ENCODE data around the gene ETAA1. TPM values are rescaled to one million over a fixed set of nuclear protein-coding genes. Genes with fewer than 3 reads are reported as not detected.

Gene ETAA1
- total RNA-seq = 10 to 100 TPM; 11.1 to 12.6 TPM

DNA sequence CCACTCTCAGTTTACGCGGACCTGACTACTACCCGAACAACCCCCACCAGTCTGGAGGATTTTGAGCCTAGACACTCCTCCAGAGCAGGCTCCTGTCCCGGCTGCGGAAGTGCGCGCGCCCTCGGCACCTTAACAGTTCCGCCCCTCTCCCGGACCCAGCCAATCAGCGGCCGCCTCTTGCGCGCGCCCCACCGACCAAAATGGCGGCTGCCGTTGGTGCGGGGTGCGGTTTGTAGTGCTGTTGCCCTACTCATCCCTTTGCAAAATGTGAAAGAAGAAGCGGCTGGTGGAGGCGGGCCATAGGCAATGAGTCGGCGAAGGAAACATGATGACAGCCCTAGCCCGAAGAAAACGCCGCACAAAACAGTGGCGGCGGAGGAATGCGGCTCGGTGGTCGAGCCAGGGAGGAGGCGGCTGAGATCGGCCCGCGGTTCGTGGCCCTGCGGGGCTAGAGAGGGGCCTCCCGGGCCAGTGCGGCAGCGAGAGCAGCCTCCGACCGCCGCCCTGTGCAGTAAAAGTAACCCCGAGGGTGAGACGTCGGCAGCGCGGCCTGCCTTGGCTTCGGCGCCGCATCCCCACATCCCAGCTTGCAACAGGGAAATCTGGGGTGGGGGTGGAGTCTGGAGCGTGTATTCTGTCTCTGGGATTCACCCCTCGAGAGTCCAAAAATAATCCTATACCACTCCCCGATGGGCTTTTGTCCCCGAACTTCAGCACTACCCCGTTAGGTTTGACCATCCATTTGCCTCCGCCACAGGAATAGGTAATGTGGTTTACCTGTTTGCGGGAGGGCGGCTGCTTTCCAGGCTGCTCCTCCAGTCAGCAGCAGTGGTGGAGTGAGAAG lies at the start of gene ETAA1:
ETAA1 (plus strand) TSS at position 191 of the 844 bp plus-strand sequence; CDS start at position 307, 116 bp downstream.
- Mint-ChIP-seq H3K4me3 (peak within 1 kb of the TSS; percentile 96), H3K9me3 (no peaks in the 10 kb centered on the region), H3K27me3 (no peaks in the 10 kb centered on the region), H3K27ac (peak within 1 kb of the TSS; percentile 99), H3K4me1 (peaks cover 23% of the 10 kb centered on the region), H3K36me3 (ENCODE audit: low read depth) (peaks cover 9% of the 10 kb centered on the region)
- POLR2A ChIA-PET = no interaction called here
- peak; percentile 93 for DNase-seq
- CTCF ChIA-PET = no interaction called here

DNA sequence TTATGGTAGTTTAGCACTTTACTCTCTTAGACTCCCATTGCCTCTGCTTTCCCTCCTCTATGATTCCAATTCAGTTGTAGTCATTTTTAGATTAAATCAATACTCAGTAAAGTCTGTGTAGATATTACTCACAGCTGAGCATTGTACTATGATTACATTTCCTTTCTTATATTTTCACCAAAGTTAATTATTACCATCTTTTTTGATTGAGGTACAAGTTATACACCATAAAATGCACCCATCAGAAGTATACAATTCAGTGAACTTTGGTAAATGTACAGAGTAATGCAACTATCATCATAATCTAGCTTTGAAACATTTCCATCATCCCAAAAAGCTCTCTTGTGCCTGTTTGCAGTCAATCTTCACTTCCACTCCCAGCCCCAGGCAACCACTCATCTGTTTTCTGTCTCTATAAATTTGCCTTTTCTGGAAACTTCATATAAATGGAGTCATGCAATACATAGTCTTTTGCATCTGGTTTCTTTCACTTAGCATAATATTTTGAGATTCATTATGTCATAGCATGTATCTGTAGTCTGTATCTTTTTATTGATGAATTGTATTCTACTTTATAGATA lies 30.2 kb upstream of the ETAA1 start:
- ChIA-PET POLR2A (no interaction called here), CTCF (interaction anchor here (0.7 kb wide), 1 partner anchor 1774 kb away, joined by 4 read pairs; no protein-coding TSS in a partner anchor)
- no peaks in the 10 kb centered on the region for H3K9me3 Mint-ChIP-seq
- no peak overlapping the region for H3K27ac Mint-ChIP-seq
- H3K27me3 Mint-ChIP-seq = peaks cover 20% of the 10 kb centered on the region
- H3K36me3 Mint-ChIP-seq (ENCODE audit: low read depth) = no peaks in the 10 kb centered on the region
- no peaks in the 10 kb centered on the region for H3K4me1 Mint-ChIP-seq
- no peak for DNase-seq
- H3K4me3 Mint-ChIP-seq = no peak overlapping the region

DNA sequence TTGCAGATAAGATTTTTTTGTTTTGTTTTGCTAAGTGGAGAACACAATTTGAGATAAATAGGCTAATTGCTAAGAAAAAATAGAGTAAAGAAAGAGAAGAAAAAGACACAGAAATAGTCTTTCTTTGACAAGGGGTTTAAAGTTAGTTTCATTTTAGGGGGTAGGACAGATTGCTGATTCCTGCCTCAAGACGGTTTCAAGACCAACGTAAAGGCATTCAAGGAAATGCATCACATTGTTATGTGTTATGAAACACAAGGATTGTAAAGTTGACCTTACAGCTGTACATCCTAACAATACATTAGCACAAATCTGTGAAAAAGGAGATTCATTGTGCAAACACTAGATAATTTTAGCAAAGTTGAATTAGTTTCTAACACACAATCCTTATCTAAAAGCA lies 22.7 kb upstream of the ETAA1 start:
- peak overlapping the region; percentile 36 for H3K4me3 Mint-ChIP-seq
- no peak overlapping the region for H3K27ac Mint-ChIP-seq
- ChIA-PET POLR2A (no interaction called here), CTCF (no interaction called here)
- H3K36me3 Mint-ChIP-seq (ENCODE audit: low read depth) = no peaks in the 10 kb centered on the region
- peaks cover 6% of the 10 kb centered on the region for H3K9me3 Mint-ChIP-seq
- H3K27me3 Mint-ChIP-seq = peaks cover 3% of the 10 kb centered on the region
- no peak for DNase-seq
- no peaks in the 10 kb centered on the region for H3K4me1 Mint-ChIP-seq

DNA sequence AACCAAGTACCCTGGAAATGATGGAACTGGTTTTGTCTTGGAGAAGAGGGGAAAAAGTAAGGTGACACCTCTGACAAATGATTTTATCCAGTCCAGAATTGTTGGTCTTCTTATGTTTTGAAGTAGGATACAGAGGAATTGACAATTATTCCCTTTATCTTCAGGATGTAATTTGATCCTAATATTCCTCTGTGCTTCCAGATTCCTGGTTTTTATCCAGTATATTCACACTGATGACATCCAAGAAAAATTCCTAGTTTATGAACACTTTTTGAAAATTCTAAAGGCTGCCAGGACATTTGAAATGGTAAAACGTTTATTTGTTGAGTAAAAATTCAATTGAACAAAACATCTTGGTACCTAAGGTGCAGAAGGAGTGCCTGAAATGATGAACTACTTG lies 22.2 kb upstream of the ETAA1 start:
- Mint-ChIP-seq H3K9me3 (peaks cover 6% of the 10 kb centered on the region), H3K27ac (no peak overlapping the region), H3K4me3 (no peak overlapping the region), H3K36me3 (ENCODE audit: low read depth) (no peaks in the 10 kb centered on the region), H3K27me3 (peaks cover 3% of the 10 kb centered on the region), H3K4me1 (no peaks in the 10 kb centered on the region)
- ChIA-PET POLR2A (no interaction called here), CTCF (no interaction called here)
- DNase-seq = no peak

DNA sequence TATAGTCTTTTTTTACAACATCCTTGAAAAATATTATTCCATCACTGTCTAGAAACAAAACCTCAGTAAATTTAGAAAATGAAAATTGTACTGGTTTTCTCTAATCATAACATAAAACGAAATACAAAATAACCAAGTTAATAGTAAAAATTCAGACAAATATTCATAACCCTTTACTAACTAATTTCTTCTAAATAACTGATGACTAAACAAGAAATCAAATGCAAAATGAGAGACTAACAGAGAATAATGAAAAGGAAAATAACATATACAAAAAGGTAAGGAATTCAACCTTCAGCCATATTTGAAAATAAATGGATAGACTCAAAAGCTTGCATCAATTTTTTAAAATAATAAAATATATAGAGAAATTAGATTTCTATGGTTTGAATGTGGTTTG lies 18.6 kb upstream of the ETAA1 start:
- POLR2A ChIA-PET = no interaction called here

DNA sequence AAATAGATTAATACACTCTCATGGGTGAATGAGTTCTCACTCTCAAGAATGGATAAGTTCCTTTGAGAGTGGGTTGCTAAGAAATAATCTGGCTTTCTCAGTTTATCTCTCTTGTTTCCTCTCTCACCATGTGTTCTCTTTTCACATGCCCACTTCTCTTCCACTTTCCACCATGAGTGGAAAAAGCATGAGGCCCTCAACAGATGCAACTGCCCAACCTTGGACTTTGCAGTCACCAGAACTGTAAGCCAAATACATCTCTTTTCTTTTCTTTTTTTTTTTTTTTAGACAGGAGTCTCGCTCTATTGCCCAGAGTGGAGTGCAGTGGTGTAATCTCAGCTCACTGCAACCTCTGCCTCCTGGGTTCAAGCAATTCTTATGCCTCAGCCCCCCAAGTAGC lies 18.1 kb upstream of the ETAA1 start:
- Mint-ChIP-seq H3K9me3 (peaks cover 6% of the 10 kb centered on the region), H3K4me3 (no peak overlapping the region)

More for the DNA sequence above, 18.6 kb upstream of the ETAA1 start:
- H3K9me3 Mint-ChIP-seq = peaks cover 6% of the 10 kb centered on the region
- no peak overlapping the region for H3K4me3 Mint-ChIP-seq
- H3K36me3 Mint-ChIP-seq (ENCODE audit: low read depth) = no peaks in the 10 kb centered on the region
- no peak overlapping the region for H3K27ac Mint-ChIP-seq
- H3K27me3 Mint-ChIP-seq = peaks cover 3% of the 10 kb centered on the region
- DNase-seq = no peak
- CTCF ChIA-PET = no interaction called here
- no peaks in the 10 kb centered on the region for H3K4me1 Mint-ChIP-seq

DNA sequence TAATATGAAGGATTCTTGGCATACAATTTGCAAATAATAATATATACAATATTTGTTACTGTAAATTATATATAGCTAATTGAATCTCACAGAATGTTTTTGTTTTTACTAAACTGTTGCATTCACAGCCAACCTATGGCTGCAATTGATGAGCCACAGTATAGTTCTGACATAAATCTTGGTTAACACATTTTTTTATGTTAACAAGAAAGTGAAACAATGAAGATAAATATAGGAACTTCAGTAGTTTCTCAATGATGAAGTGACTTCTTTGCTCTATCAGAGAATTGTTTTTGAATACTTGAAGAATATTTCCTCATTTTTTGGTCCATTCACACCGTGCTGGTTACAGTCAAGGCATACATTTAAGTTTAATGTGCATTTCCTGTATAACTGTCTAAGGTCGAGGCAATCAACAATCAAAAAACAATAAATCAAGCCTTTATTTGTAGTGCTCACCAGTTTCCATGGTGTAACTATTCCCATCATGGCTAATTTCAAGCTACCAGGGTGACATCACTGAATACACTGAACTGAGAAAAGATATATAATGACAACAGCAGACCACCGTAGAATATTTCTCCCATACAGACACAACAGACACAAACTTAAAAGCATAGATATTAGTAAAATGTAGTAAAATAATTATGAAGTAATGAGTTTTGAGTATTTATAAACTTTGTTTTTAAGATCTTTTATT lies 12.9 kb upstream of the ETAA1 start:
- Mint-ChIP-seq H3K27ac (no peak overlapping the region), H3K27me3 (no peaks in the 10 kb centered on the region), H3K4me3 (no peak overlapping the region), H3K9me3 (no peaks in the 10 kb centered on the region), H3K36me3 (ENCODE audit: low read depth) (no peaks in the 10 kb centered on the region), H3K4me1 (no peaks in the 10 kb centered on the region)
- no peak for DNase-seq
- ChIA-PET CTCF (no interaction called here), POLR2A (no interaction called here)

More for the DNA sequence above, 18.1 kb upstream of the ETAA1 start:
- POLR2A ChIA-PET = no interaction called here
- Mint-ChIP-seq H3K27ac (no peak overlapping the region), H3K27me3 (peaks cover 3% of the 10 kb centered on the region), H3K4me1 (no peaks in the 10 kb centered on the region), H3K36me3 (ENCODE audit: low read depth) (no peaks in the 10 kb centered on the region)
- CTCF ChIA-PET = no interaction called here
- no peak for DNase-seq

DNA sequence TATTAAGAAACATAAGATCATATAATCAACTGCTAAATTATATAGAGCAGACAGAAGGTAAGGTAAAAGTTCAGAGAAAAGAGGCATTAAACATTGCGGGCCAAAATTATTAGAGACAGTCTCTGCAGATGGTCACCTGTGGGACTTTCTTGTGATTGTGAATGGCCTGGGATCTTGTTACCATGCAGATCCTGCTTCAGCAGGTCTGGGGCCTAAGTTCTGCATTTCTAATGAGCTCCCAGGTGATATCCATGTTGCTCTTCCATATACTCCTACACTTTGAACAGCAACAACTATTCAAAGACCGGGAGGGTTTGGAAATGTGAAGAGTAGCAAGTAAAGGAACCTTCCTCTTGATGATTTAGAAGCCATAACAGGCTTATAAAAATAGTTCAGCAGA lies 8.5 kb upstream of the ETAA1 start:
- ChIA-PET POLR2A (no interaction called here), CTCF (no interaction called here)
- no peaks in the 10 kb centered on the region for H3K36me3 Mint-ChIP-seq (ENCODE audit: low read depth)
- H3K4me3 Mint-ChIP-seq = no peak overlapping the region
- no peak for DNase-seq
- H3K4me1 Mint-ChIP-seq = no peaks in the 10 kb centered on the region
- no peaks in the 10 kb centered on the region for H3K9me3 Mint-ChIP-seq
- no peak overlapping the region for H3K27ac Mint-ChIP-seq
- H3K27me3 Mint-ChIP-seq = no peaks in the 10 kb centered on the region

DNA sequence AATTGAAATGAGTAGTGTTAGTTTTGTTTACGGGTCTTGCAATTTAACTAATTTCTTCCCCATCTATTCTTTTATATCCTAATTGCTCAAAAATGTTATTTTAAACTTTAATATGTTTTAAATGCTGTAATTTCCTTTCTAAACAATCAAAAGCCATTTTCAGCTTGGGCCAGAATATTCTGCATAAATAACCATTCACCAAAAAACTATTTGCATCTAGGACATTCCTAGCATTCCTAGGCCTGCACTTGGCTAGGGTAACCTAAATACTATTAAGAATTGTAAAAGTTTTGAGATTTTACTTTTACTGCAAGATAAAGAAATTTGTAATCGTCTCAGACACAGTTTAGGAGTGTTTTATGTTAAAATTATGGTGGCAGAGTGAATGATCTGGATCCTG lies 7.8 kb upstream of the ETAA1 start:
- Mint-ChIP-seq H3K4me1 (no peaks in the 10 kb centered on the region), H3K9me3 (no peaks in the 10 kb centered on the region), H3K4me3 (no peak overlapping the region), H3K27me3 (no peaks in the 10 kb centered on the region), H3K27ac (no peak overlapping the region), H3K36me3 (ENCODE audit: low read depth) (no peaks in the 10 kb centered on the region)
- no peak for DNase-seq
- POLR2A ChIA-PET = no interaction called here
- CTCF ChIA-PET = no interaction called here

DNA sequence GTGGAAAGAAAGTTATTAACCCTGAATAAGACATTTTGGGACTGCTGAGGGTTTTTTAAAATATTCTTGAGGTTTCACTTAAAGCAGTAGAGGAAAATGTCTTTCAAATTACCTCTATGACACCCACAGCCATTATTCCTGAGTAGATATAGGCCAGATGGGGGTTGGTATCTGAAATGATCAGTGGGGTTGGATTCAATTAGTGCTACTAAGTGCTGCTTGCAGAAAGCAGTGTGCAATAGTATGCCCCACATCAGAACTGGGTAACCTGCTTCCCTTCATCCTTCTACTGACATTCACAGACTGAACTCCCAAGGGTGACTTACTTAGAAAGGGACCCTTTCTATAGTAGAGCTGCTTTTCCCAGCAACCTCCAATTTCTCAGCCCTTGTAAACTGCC lies 7.3 kb upstream of the ETAA1 start:
- CTCF ChIA-PET = no interaction called here
- POLR2A ChIA-PET = no interaction called here
- no peak overlapping the region for H3K27ac Mint-ChIP-seq
- no peaks in the 10 kb centered on the region for H3K27me3 Mint-ChIP-seq
- no peak overlapping the region for H3K4me3 Mint-ChIP-seq
- no peaks in the 10 kb centered on the region for H3K9me3 Mint-ChIP-seq
- H3K36me3 Mint-ChIP-seq (ENCODE audit: low read depth) = no peaks in the 10 kb centered on the region
- no peak for DNase-seq
- no peaks in the 10 kb centered on the region for H3K4me1 Mint-ChIP-seq

DNA sequence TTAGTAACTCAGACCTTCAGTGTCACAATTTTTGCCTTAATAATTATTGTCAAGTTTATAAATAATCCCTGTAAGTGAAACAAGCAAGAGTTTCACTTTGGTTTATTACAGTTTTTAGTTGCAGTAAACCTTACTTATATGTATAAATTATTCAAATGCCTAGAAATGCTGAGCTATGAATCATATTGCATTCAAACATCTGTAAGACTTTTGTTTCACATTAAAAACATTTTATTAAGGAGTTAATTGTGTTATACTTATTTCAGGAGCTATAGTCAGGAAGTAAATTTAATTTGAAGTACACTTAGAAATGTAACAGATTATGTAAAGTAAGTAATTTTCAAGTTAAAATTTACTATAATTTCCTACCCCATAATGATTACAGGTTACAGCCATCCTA lies 3.9 kb upstream of the ETAA1 start:
- POLR2A ChIA-PET = no interaction called here
- DNase-seq = no peak
- H3K4me1 Mint-ChIP-seq = peaks cover 11% of the 10 kb centered on the region
- no peak overlapping the region for H3K27ac Mint-ChIP-seq
- no peak overlapping the region for H3K4me3 Mint-ChIP-seq
- no peaks in the 10 kb centered on the region for H3K9me3 Mint-ChIP-seq
- CTCF ChIA-PET = no interaction called here
- H3K27me3 Mint-ChIP-seq = no peaks in the 10 kb centered on the region
- H3K36me3 Mint-ChIP-seq (ENCODE audit: low read depth) = peaks cover 2% of the 10 kb centered on the region

DNA sequence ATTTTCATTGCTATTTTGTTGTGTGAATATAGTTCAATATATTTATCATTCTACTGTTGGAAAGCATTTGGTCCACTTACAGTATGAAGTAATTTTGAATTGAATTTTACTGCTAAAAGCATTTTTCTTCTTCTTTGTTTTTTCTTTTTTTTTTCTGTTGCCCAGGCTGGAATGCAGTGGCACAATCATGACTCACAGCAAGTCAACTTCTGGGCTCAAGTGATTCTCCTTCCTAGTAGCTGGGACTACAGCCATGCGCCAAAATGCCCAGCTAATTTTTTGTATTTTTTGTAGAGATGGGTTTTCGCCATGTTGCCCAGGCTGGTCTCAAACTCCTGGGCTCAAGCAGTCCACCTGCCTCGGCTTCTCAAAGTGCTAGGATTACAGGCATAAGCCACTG lies 2.4 kb upstream of the ETAA1 start:
- Mint-ChIP-seq H3K9me3 (no peaks in the 10 kb centered on the region), H3K27me3 (no peaks in the 10 kb centered on the region), H3K36me3 (ENCODE audit: low read depth) (peaks cover 2% of the 10 kb centered on the region), H3K4me1 (peaks cover 16% of the 10 kb centered on the region), H3K4me3 (no peak overlapping the region), H3K27ac (no peak overlapping the region)
- no peak for DNase-seq
- ChIA-PET POLR2A (no interaction called here), CTCF (no interaction called here)

DNA sequence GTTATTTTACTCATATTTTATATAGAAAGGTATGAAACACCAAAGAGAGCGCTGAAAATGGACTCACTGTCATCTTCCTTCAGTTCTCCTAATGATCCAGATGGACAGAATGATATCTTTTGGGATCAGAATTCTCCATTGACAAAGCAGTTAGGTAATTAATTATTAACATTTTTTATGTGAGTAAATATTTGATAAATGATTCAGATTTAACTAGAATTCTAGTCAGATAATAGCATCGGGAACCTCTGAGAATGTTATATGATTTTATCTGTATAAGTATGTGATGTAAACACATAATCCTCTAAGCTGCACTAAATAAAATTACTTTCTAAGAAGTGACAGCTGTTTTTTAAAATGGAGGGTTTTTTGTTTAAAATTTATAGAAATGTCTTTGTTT lies 2.0 kb downstream of the ETAA1 start:
- no peak for DNase-seq
- H3K27ac Mint-ChIP-seq = no peak overlapping the region
- POLR2A ChIA-PET = interaction anchor here (0.8 kb wide), 1 partner anchor 141 kb away, joined by 3 read pairs; no protein-coding TSS in a partner anchor
- H3K9me3 Mint-ChIP-seq = no peaks in the 10 kb centered on the region
- peaks cover 23% of the 10 kb centered on the region for H3K4me1 Mint-ChIP-seq
- peaks cover 19% of the 10 kb centered on the region for H3K36me3 Mint-ChIP-seq (ENCODE audit: low read depth)
- H3K27me3 Mint-ChIP-seq = no peaks in the 10 kb centered on the region
- H3K4me3 Mint-ChIP-seq = peak overlapping the region; percentile 96
- CTCF ChIA-PET = no interaction called here
